BJ (cell line): ENCODE measurements around the gene COL23A1. TPM values are rescaled to one million over a fixed set of nuclear protein-coding genes. Genes with fewer than 3 reads are reported as not detected.

Source experiments
- CTCF ChIA-PET: fragments of 350-600 bp; formaldehyde crosslinking; extraction: SDS; loops from one replicate; lab custom pipeline; 2021; ENCODE audit warnings: antibody characterized with exemption, inconsistent platforms; lab: Yijun Ruan, JAX
- POLR2A ChIA-PET: fragments of 300-600 bp; sonication (Branson Sonifier 250); formaldehyde crosslinking; extraction: SDS; loops from one replicate; lab custom pipeline; 2021; ENCODE audit warnings: antibody characterized with exemption; lab: Charles Lee
- DNase-seq: peaks from one replicate; pipeline ENCODE4 v3.0.0-alpha.2; 2011; ENCODE audit warnings: low read depth
- H3K27me3 ChIP-seq: 2 replicates; pipeline ENCODE4 v1.6.0; 2011; ENCODE audit warnings: low read length; ENCODE audit not compliant: control insufficient read depth, insufficient read depth
- H3K36me3 ChIP-seq: 2 replicates; pipeline ENCODE4 v1.5.1; 2011; ENCODE audit warnings: low read length; ENCODE audit not compliant: control insufficient read depth, insufficient read depth
- H3K4me3 ChIP-seq: 2 replicates; pipeline ENCODE4 v1.5.1; 2011; ENCODE audit warnings: low read depth, mild to moderate bottlenecking, control low read depth, low read length
- polyA plus RNA-seq: library from polyadenylated mRNA; depleted of rRNA; stranded (reverse); fragments of >200 nt; gene quantifications from 2 replicates; pipeline ENCODE4 v1.2.3, GENCODE V29; 2011
- TF ChIP-seq, protein P1 (sequence below): IDR thresholded peaks from 2 replicates; pipeline ENCODE4 v1.5.1; 2011; ENCODE audit warnings: low read depth, mild to moderate bottlenecking, control low read depth, inconsistent platforms, low read length, moderate library complexity; ENCODE audit not compliant: insufficient read depth

The COL23A1 gene
- polyA plus RNA-seq, 1 experiment: not detected

DNA sequence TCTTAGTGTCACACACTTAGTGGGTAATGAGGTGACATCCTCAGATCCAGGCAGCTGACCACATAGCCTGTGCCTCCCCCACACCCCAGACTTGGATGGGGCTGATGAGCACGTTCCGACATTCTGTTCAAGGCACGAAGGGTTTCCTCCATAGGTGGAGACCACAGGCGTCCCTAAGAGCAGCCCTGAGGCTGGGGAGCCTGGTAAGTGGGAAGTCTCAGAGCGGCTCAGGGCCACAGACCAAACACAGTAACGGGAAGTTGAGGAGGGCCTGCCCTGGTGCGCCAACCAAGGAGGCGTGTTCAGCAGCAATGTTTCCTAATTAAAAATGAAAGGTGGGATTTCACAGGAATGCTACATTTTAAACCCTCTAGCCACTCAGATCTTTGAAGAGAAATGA lies 255.3 kb downstream of the COL23A1 start:
- TF ChIP-seq, protein P1, sequence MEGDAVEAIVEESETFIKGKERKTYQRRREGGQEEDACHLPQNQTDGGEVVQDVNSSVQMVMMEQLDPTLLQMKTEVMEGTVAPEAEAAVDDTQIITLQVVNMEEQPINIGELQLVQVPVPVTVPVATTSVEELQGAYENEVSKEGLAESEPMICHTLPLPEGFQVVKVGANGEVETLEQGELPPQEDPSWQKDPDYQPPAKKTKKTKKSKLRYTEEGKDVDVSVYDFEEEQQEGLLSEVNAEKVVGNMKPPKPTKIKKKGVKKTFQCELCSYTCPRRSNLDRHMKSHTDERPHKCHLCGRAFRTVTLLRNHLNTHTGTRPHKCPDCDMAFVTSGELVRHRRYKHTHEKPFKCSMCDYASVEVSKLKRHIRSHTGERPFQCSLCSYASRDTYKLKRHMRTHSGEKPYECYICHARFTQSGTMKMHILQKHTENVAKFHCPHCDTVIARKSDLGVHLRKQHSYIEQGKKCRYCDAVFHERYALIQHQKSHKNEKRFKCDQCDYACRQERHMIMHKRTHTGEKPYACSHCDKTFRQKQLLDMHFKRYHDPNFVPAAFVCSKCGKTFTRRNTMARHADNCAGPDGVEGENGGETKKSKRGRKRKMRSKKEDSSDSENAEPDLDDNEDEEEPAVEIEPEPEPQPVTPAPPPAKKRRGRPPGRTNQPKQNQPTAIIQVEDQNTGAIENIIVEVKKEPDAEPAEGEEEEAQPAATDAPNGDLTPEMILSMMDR: no peak
- CTCF ChIA-PET: no interaction called here
- POLR2A ChIA-PET: no interaction called here
- no peak for DNase-seq
- H3K36me3 ChIP-seq: no peaks in the 10 kb centered on the region
- H3K4me3 ChIP-seq: no peak overlapping the region
- H3K27me3 ChIP-seq: no peaks in the 10 kb centered on the region

DNA sequence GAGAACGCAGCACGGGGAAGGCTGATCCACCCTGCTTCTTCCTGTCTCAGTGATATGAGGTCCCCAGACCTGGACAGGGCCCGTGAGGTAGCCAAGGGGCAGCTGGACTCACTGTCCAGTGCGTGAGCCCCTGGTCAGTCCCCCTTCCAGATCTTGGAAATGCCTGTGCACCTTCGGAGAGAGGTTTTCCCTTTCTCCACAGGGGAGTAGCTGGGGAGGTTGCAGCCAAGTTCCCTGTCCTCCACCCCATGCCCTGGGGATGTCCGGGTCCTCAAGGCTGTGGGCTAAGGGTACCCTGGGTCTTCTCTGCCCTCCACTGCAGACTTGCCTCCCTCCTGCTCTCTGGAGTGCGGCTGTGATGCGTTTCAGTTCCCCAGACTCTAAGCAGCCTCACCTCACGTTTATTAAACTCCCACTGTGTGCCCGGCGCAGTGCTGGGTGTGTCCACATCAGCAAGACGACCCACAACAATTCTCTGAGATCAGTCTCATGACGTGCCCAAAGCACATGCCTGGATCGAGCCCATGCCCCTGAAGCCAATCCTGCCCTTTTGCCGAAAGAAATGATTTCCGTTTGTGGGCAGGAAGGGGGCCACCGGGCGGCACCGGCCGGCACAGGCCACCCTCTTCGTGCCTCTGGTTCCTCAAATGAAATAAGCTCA lies 256.2 kb downstream of the COL23A1 start:
- ChIA-PET CTCF (no interaction called here), POLR2A (no interaction called here)
- no peaks in the 10 kb centered on the region for H3K36me3 ChIP-seq
- no peak overlapping the region for H3K4me3 ChIP-seq
- DNase-seq: no peak
- H3K27me3 ChIP-seq: no peaks in the 10 kb centered on the region
- TF ChIP-seq, protein P1: no peak

DNA sequence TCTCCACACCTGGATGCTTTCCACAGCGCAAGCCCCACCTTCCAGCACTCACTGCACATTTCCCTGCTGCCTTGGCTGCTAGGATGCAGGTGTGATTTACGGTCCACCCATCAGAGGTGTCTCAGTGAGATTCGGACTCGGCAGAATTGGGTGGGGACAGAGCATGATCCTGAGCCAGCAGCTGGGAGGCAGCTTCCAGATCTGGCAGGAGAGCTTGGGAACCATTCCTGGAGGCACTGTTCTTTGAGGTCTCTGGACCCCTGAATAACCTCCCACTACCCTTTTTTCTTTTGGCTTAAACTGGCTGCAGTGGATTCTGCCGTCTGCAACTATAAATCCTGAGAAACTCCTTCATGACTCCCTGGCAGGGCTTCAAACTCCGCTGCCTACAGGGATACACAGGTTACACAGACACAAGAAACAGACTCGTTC lies 258.0 kb downstream of the COL23A1 start:
- POLR2A ChIA-PET: no interaction called here
- DNase-seq: no peak
- H3K27me3 ChIP-seq: no peaks in the 10 kb centered on the region
- CTCF ChIA-PET: interaction anchor here (0.5 kb wide), 1 partner anchor 1417 kb away, joined by 3 read pairs; no protein-coding TSS in a partner anchor
- H3K4me3 ChIP-seq: no peak overlapping the region
- TF ChIP-seq, protein P1: no peak
- H3K36me3 ChIP-seq: no peaks in the 10 kb centered on the region

DNA sequence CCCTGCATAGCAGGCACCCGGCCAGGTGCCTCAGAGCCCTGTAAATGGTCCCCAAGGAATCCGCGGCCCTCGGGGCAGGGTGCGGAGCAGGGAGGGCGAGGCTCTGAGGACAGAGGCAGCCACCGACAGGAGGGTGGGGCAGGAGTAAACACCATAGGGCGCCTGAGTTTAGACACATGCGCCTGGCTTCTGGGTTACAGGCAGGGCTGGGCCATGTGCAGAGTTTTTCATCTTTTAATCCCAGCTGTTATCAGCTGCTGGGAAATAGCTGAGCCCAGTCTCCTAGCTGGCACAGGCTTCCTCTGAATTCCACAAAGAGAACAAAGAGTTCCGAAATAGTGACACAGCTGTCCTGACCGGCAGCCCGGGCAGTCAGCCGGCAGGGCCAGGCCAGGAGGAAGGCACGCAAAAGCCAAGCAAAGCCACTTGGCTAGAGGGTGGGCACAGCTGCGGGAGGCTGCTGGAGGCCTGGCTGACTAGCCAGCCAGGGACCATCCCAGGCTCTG lies 258.6 kb downstream of the COL23A1 start:
- ChIA-PET CTCF (interaction anchor here (0.5 kb wide), 1 partner anchor 1417 kb away, joined by 3 read pairs; no protein-coding TSS in a partner anchor), POLR2A (no interaction called here)
- Histone ChIP-seq H3K36me3 (no peaks in the 10 kb centered on the region), H3K27me3 (no peaks in the 10 kb centered on the region), H3K4me3 (no peak overlapping the region)
- TF ChIP-seq, protein P1: no peak
- no peak for DNase-seq

DNA sequence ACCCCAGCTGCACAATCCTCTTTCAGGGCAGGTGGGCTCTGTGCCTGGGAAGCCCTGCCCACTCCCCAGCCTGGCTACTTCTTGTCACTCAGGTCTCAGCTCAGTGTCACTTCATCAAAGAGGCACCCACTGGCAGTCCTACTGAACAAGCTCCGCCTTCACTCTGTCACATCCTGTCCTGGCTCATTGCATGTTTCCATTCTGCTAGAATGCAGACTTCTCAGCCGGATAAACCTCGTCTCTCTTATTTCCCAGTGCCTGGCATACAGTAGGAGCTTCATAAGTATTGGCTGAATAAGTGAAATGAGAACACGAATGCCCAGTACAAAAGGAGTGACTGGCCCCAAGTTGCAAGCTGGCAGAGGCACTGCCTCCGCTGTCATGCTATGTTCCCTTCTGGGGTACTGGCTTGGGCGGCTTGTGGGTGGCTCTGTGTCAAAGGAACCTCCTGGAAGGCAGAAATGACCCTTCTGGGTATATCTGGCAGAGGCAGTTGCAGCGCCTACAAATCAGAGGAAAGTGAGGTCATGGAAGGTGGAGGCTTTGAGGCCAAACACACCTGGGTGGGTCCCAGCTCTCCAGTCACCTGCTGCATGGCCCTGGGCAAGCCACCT lies 259.3 kb downstream of the COL23A1 start:
- TF ChIP-seq, protein P1: no peak
- H3K4me3 ChIP-seq: no peak overlapping the region
- POLR2A ChIA-PET: no interaction called here
- no peak for DNase-seq
- H3K27me3 ChIP-seq: no peaks in the 10 kb centered on the region
- no peaks in the 10 kb centered on the region for H3K36me3 ChIP-seq
- CTCF ChIA-PET: interaction anchor here (1.1 kb wide), 1 partner anchor 12 kb away, joined by 3 read pairs; no protein-coding TSS in a partner anchor
